Trophoblast cell (in vitro differentiated cells and primary cell): ENCODE data around the gene MGP.
A peak's percentile ranks its signal among the peaks of the same experiment; 100 is the strongest.

Experiments
- DNase-seq, 2 donors: peaks; one replicate each; pipeline ENCODE4 v3.0.0-alpha.2; 2016
- H2AFZ ChIP-seq: 2 replicates; pipeline ENCODE4 v1.6.1; 2013; ENCODE audit warnings: low read length, moderate library complexity, mild to moderate bottlenecking; ENCODE audit not compliant: insufficient read depth, poor library complexity
- H2AK5ac ChIP-seq: 2 replicates; pipeline ENCODE4 v1.6.1; 2013; ENCODE audit warnings: mild to moderate bottlenecking, low read length
- H2BK120ac ChIP-seq: 2 replicates; pipeline ENCODE4 v1.6.1; 2013; ENCODE audit warnings: low read length, mild to moderate bottlenecking, moderate library complexity; ENCODE audit not compliant: insufficient read depth, poor library complexity
- H2BK12ac ChIP-seq: 2 replicates; pipeline ENCODE4 v1.6.1; 2013; ENCODE audit warnings: mild to moderate bottlenecking, low read length, moderate library complexity
- H2BK5ac ChIP-seq: 2 replicates; pipeline ENCODE4 v1.6.1; 2013; ENCODE audit warnings: low read length, low read depth, moderate library complexity, mild to moderate bottlenecking; ENCODE audit not compliant: poor library complexity
- H3K14ac ChIP-seq: 2 replicates; pipeline ENCODE4 v1.6.1; 2013; ENCODE audit warnings: mild to moderate bottlenecking, low read length
- H3K18ac ChIP-seq: 2 replicates; pipeline ENCODE4 v1.6.1; 2013; ENCODE audit warnings: mild to moderate bottlenecking, low read length
- H3K23ac ChIP-seq: 2 replicates; pipeline ENCODE4 v1.6.1; 2013; ENCODE audit warnings: low read length
- H3K27ac ChIP-seq: 2 replicates; pipeline ENCODE4 v1.5.1; 2013; ENCODE audit warnings: low read depth, mild to moderate bottlenecking, inconsistent platforms, low read length, moderate library complexity
- H3K27me3 ChIP-seq: 2 replicates; pipeline ENCODE4 v1.6.1; 2013; ENCODE audit warnings: inconsistent platforms, mild to moderate bottlenecking, low read length, moderate library complexity; ENCODE audit not compliant: insufficient read depth
- H3K36me3 ChIP-seq, 2 experiments: 1 replicate in 1 of 2; 2 replicates in 1 of 2; pipeline ENCODE4 v1.6.1; 2013; ENCODE audit warnings: low read length in 2 of 2, mild to moderate bottlenecking in 2 of 2, moderate library complexity in 1 of 2; ENCODE audit not compliant: insufficient read depth in 2 of 2, control insufficient read depth in 1 of 2
- H3K4ac ChIP-seq: 2 replicates; pipeline ENCODE4 v1.6.1; 2013; ENCODE audit warnings: low read depth, mild to moderate bottlenecking, low read length, moderate library complexity
- H3K4me1 ChIP-seq, 2 experiments: 1 replicate in 1 of 2; 2 replicates in 1 of 2; pipeline ENCODE4 v1.6.1; 2013; ENCODE audit warnings: low read length in 2 of 2, mild to moderate bottlenecking in 2 of 2, moderate library complexity in 1 of 2; ENCODE audit not compliant: insufficient read depth in 2 of 2, control insufficient read depth in 1 of 2
- H3K4me2 ChIP-seq: 2 replicates; pipeline ENCODE4 v1.6.1; 2013; ENCODE audit warnings: inconsistent platforms, mild to moderate bottlenecking, low read length, moderate library complexity
- H3K4me3 ChIP-seq: 2 replicates; pipeline ENCODE4 v1.5.1; 2013; ENCODE audit warnings: mild to moderate bottlenecking, low read depth, low read length, inconsistent platforms
- H3K79me1 ChIP-seq: one replicate; pipeline ENCODE4 v1.6.1; 2013; ENCODE audit warnings: low read length
- H3K79me2 ChIP-seq: 2 replicates; pipeline ENCODE4 v1.6.1; 2013; ENCODE audit warnings: low read length, mild to moderate bottlenecking; ENCODE audit not compliant: control insufficient read depth, insufficient read depth, poor library complexity
- H3K9ac ChIP-seq: 2 replicates; pipeline ENCODE4 v1.6.1; 2013; ENCODE audit warnings: mild to moderate bottlenecking, low read length
- H3K9me3 ChIP-seq: 2 replicates; pipeline ENCODE4 v1.6.1; 2013; ENCODE audit warnings: low read depth, mild to moderate bottlenecking, control low read depth, inconsistent platforms, low read length; ENCODE audit not compliant: insufficient read depth
- H4K12ac ChIP-seq: 2 replicates; pipeline ENCODE4 v1.6.1; 2013; ENCODE audit warnings: low read depth, mild to moderate bottlenecking, low read length, moderate library complexity
- H4K8ac ChIP-seq: 2 replicates; pipeline ENCODE4 v1.6.1; 2013; ENCODE audit warnings: low read depth, mild to moderate bottlenecking, low read length, moderate library complexity
- H4K91ac ChIP-seq: one replicate; pipeline ENCODE4 v1.6.1; 2013; ENCODE audit warnings: low read depth, mild to moderate bottlenecking, low read length, moderate library complexity
- WGBS: extraction: QIAGEN DNeasy Blood & Tissue Kit; methylation state at CpG from one replicate; pipeline ENCODE4 v1.1.7; 2013; ENCODE audit warnings: missing lambda C conversion rate; ENCODE audit not compliant: insufficient read length, insufficient coverage; ENCODE audit errors: extremely low coverage; 5-methylcytosine and 5-hydroxymethylcytosine counted together

MGP gene

GRCh38 chr12:14868916-14869506 lies 16.6 kb downstream of the MGP start:
- Histone ChIP-seq H3K9ac (no peak overlapping the region), H2AK5ac (no peak overlapping the region), H3K79me2 (no peaks in the 10 kb centered on the region), H3K14ac (no peak overlapping the region), H3K23ac (no peak overlapping the region), H3K9me3 (peaks cover 9% of the 10 kb centered on the region), H3K4me1 (peaks cover 6 to 11% of the 10 kb centered on the region in 2 experiments), H3K4ac (no peak overlapping the region), H3K27ac (no peak overlapping the region), H3K18ac (no peak overlapping the region), H3K36me3 (peaks cover 0 to 6% of the 10 kb centered on the region in 2 experiments), H3K79me1 (peaks cover 5% of the 10 kb centered on the region), H2BK5ac (no peak overlapping the region), H2BK12ac (no peak overlapping the region), H3K4me2 (no peak overlapping the region), H4K8ac (no peak overlapping the region), H4K91ac (peak overlapping the region; percentile 20), H2BK120ac (no peak overlapping the region), H4K12ac (no peak overlapping the region), H3K27me3 (no peaks in the 10 kb centered on the region), H2AFZ (no peak overlapping the region), H3K4me3 (no peak overlapping the region)
- DNase-seq, result no peak
- WGBS, result no CpG with 5 or more reads among the region's 3 CpGs

GRCh38 chr12:14860490-14860889 lies 25.2 kb downstream of the MGP start:
- Histone ChIP-seq H3K36me3 (no peaks in the 10 kb centered on the region), H4K8ac (no peak overlapping the region), H3K4me1 (no peaks in the 10 kb centered on the region), H4K91ac (no peak overlapping the region), H2BK12ac (no peak overlapping the region), H3K79me2 (no peaks in the 10 kb centered on the region), H2BK5ac (no peak overlapping the region), H2AFZ (no peak overlapping the region), H3K27ac (no peak overlapping the region), H3K18ac (no peak overlapping the region), H3K4me3 (no peak overlapping the region), H2BK120ac (no peak overlapping the region), H3K23ac (no peak overlapping the region), H4K12ac (no peak overlapping the region), H3K9ac (no peak overlapping the region), H3K14ac (no peak overlapping the region), H3K79me1 (no peaks in the 10 kb centered on the region), H3K4me2 (no peak overlapping the region), H3K27me3 (no peaks in the 10 kb centered on the region), H2AK5ac (no peak overlapping the region), H3K9me3 (no peaks in the 10 kb centered on the region), H3K4ac (no peak overlapping the region)
- DNase-seq, result no peak

GRCh38 chr12:14858513-14858912 lies 27.1 kb downstream of the MGP start:
- no peak for DNase-seq
- no CpG with 5 or more reads among the region's 1 CpG for WGBS
- Histone ChIP-seq H4K8ac (no peak overlapping the region), H3K27me3 (no peaks in the 10 kb centered on the region), H2BK12ac (no peak overlapping the region), H2BK5ac (no peak overlapping the region), H3K79me1 (peaks cover 5% of the 10 kb centered on the region), H3K36me3 (no peaks in the 10 kb centered on the region), H3K9me3 (no peaks in the 10 kb centered on the region), H2AK5ac (no peak overlapping the region), H3K4me2 (no peak overlapping the region), H3K27ac (no peak overlapping the region), H4K91ac (no peak overlapping the region), H2AFZ (no peak overlapping the region), H3K18ac (no peak overlapping the region), H3K9ac (no peak overlapping the region), H4K12ac (no peak overlapping the region), H3K23ac (no peak overlapping the region), H3K79me2 (no peaks in the 10 kb centered on the region), H2BK120ac (no peak overlapping the region), H3K14ac (no peak overlapping the region), H3K4ac (no peak overlapping the region), H3K4me3 (no peak overlapping the region), H3K4me1 (no peaks in the 10 kb centered on the region)

GRCh38 chr12:14854586-14855183 lies 31.0 kb downstream of the MGP start:
- Histone ChIP-seq H2BK5ac (no peak overlapping the region), H3K9ac (no peak overlapping the region), H4K91ac (no peak overlapping the region), H3K18ac (no peak overlapping the region), H2BK120ac (peak overlapping the region; percentile 72), H3K27ac (no peak overlapping the region), H4K8ac (peak overlapping the region; percentile 90), H3K4me3 (no peak overlapping the region), H3K4me1 (peaks cover 2 to 18% of the 10 kb centered on the region in 2 experiments), H3K79me1 (peaks cover 24% of the 10 kb centered on the region), H2AFZ (no peak overlapping the region), H3K4ac (no peak overlapping the region), H3K9me3 (no peaks in the 10 kb centered on the region), H3K27me3 (no peaks in the 10 kb centered on the region), H3K4me2 (no peak overlapping the region), H2BK12ac (peak overlapping the region; percentile 77), H3K36me3 (no peaks in the 10 kb centered on the region), H2AK5ac (no peak overlapping the region), H4K12ac (no peak overlapping the region), H3K14ac (no peak overlapping the region), H3K23ac (no peak overlapping the region), H3K79me2 (no peaks in the 10 kb centered on the region)
- peak in 1 of 2 donors; percentile 26 for DNase-seq
- WGBS, result no CpG with 5 or more reads among the region's 6 CpGs
